HEK293 (cell line): Measurements from ENCODE around the gene NCAN.

Source experiments
- CTCF ChIA-PET: fragments of 350-600 bp; formaldehyde crosslinking; extraction: SDS; loops from one replicate; lab custom pipeline; 2021; ENCODE audit warnings: antibody characterized with exemption; lab: Yijun Ruan, JAX
- POLR2A ChIA-PET: fragments of 300-600 bp; formaldehyde crosslinking; extraction: SDS; loops from one replicate; lab custom pipeline; 2020; ENCODE audit warnings: antibody characterized with exemption, inconsistent platforms; lab: Yijun Ruan, JAX
- H3K27ac ChIP-seq: fragments of 200-500 bp; sonication (Bioruptor generic); 2 replicates; pipeline ENCODE4 v1.5.1; 2014; ENCODE audit warnings: low read depth, low read length, control low read depth, inconsistent platforms; ENCODE audit errors: extremely low read depth
- H3K36me3 ChIP-seq, 2 experiments: fragments of 200-500 bp in 1 of 2; sonication (Bioruptor generic) in 1 of 2; 1 replicate in 1 of 2; 2 replicates in 1 of 2; pipeline ENCODE4 v1.5.1; 2014 to 2017; ENCODE audit warnings: inconsistent platforms in 2 of 2, low read length in 2 of 2; ENCODE audit not compliant: control insufficient read depth in 2 of 2, insufficient read depth in 1 of 2
- H3K4me1 ChIP-seq: fragments of 200-500 bp; sonication (Bioruptor generic); 2 replicates; pipeline ENCODE4 v1.5.1; 2014; ENCODE audit warnings: mild to moderate bottlenecking, low read length, inconsistent platforms; ENCODE audit not compliant: control insufficient read depth, insufficient read depth
- H3K4me3 ChIP-seq: 2 replicates; pipeline ENCODE4 v1.5.1; 2011; ENCODE audit warnings: low read depth, mild to moderate bottlenecking, control low read depth, low read length, moderate library complexity
- H3K9me3 ChIP-seq: fragments of 200-500 bp; sonication (Bioruptor generic); 2 replicates; pipeline ENCODE4 v1.5.1; 2014; ENCODE audit warnings: low read depth, low read length, inconsistent platforms; ENCODE audit not compliant: control insufficient read depth, insufficient read depth
- FEZF1 ChIP-seq: fragments of 450-650 bp; formaldehyde crosslinking; IDR thresholded peaks from 2 replicates; pipeline ENCODE4 v1.5.1; 2016; ENCODE audit warnings: missing biosample characterization, missing genetic modification characterization
- GLI4 ChIP-seq: fragments of 450-650 bp; formaldehyde crosslinking; IDR thresholded peaks from 2 replicates; pipeline ENCODE4 v1.5.1; 2016; ENCODE audit warnings: missing biosample characterization, missing genetic modification characterization
- GLIS2 ChIP-seq: fragments of 450-650 bp; formaldehyde crosslinking; IDR thresholded peaks from 2 replicates; pipeline ENCODE4 v1.5.1; 2016; ENCODE audit warnings: missing biosample characterization, missing genetic modification characterization
- YY1 ChIP-seq: fragments of 450-650 bp; formaldehyde crosslinking; IDR thresholded peaks from 2 replicates; pipeline ENCODE4 v1.5.1; 2018; ENCODE audit warnings: missing biosample characterization, missing genetic modification characterization
- ZFHX2 ChIP-seq: fragments of 450-650 bp; formaldehyde crosslinking; conservative IDR thresholded peaks from 2 replicates; pipeline ENCODE4 v1.5.1; 2016; ENCODE audit warnings: missing biosample characterization, missing genetic modification characterization
- ZFP37 ChIP-seq: fragments of 450-650 bp; formaldehyde crosslinking; IDR thresholded peaks from 2 replicates; pipeline ENCODE4 v1.5.1; 2016; ENCODE audit warnings: missing biosample characterization, missing genetic modification characterization
- ZIC2 ChIP-seq: fragments of 450-650 bp; formaldehyde crosslinking; IDR thresholded peaks from 2 replicates; pipeline ENCODE4 v1.5.1; 2016; ENCODE audit warnings: missing biosample characterization, missing genetic modification characterization
- ZNF133 ChIP-seq: fragments of 450-650 bp; formaldehyde crosslinking; IDR thresholded peaks from 2 replicates; pipeline ENCODE4 v1.5.1; 2016; ENCODE audit warnings: missing biosample characterization, missing genetic modification characterization
- ZNF140 ChIP-seq: fragments of 450-650 bp; formaldehyde crosslinking; IDR thresholded peaks from 2 replicates; pipeline ENCODE4 v1.5.1; 2016; ENCODE audit warnings: missing biosample characterization, missing genetic modification characterization
- ZNF169 ChIP-seq: fragments of 450-650 bp; formaldehyde crosslinking; IDR thresholded peaks from 2 replicates; pipeline ENCODE4 v1.5.1; 2016; ENCODE audit warnings: missing biosample characterization, missing genetic modification characterization
- ZNF174 ChIP-seq: fragments of 450-650 bp; formaldehyde crosslinking; IDR thresholded peaks from 2 replicates; pipeline ENCODE4 v1.5.0; 2017; ENCODE audit warnings: missing biosample characterization, mild to moderate bottlenecking, missing genetic modification characterization
- ZNF221 ChIP-seq: fragments of 450-650 bp; formaldehyde crosslinking; IDR thresholded peaks from 2 replicates; pipeline ENCODE4 v1.5.1; 2017; ENCODE audit warnings: missing biosample characterization, missing genetic modification characterization, borderline replicate concordance
- ZNF341 ChIP-seq: fragments of 450-650 bp; formaldehyde crosslinking; IDR thresholded peaks from 2 replicates; pipeline ENCODE4; 2016; ENCODE audit warnings: low read depth, missing biosample characterization, missing genetic modification characterization
- ZNF530 ChIP-seq: fragments of 450-650 bp; formaldehyde crosslinking; IDR thresholded peaks from 2 replicates; pipeline ENCODE4 v1.5.1; 2016; ENCODE audit warnings: low read depth, missing biosample characterization, missing genetic modification characterization
- ZNF548 ChIP-seq: fragments of 450-650 bp; formaldehyde crosslinking; IDR thresholded peaks from 2 replicates; pipeline ENCODE4 v1.5.1; 2016; ENCODE audit warnings: missing biosample characterization, missing genetic modification characterization
- ZNF571 ChIP-seq: fragments of 450-650 bp; formaldehyde crosslinking; IDR thresholded peaks from 2 replicates; pipeline ENCODE4 v1.5.0; 2017; ENCODE audit warnings: missing biosample characterization, missing genetic modification characterization
- ZNF654 ChIP-seq: fragments of 450-650 bp; formaldehyde crosslinking; IDR thresholded peaks from 2 replicates; pipeline ENCODE4 v1.5.1; 2016; ENCODE audit warnings: low read depth, missing biosample characterization, missing genetic modification characterization
- ZNF660 ChIP-seq: fragments of 450-650 bp; IDR thresholded peaks from 2 replicates; pipeline ENCODE4 v1.5.1; 2018; ENCODE audit warnings: missing biosample characterization, mild to moderate bottlenecking, missing genetic modification characterization
- ZNF785 ChIP-seq: fragments of 450-650 bp; formaldehyde crosslinking; IDR thresholded peaks from 2 replicates; pipeline ENCODE4 v1.5.1; 2016; ENCODE audit warnings: missing biosample characterization, missing genetic modification characterization
- TF ChIP-seq, protein P1 (sequence below): fragments of 450-650 bp; formaldehyde crosslinking; conservative IDR thresholded peaks from 2 replicates; pipeline ENCODE4 v1.5.1; 2016; ENCODE audit warnings: low read depth, missing biosample characterization, missing genetic modification characterization
- TF ChIP-seq, protein P2 (sequence below): fragments of 450-650 bp; formaldehyde crosslinking; IDR thresholded peaks from 2 replicates; pipeline ENCODE4 v1.5.1; 2016; ENCODE audit warnings: missing biosample characterization, missing genetic modification characterization
- TF ChIP-seq, protein P3 (sequence below): fragments of 450-650 bp; formaldehyde crosslinking; optimal IDR thresholded peaks from 2 replicates; pipeline ENCODE3; 2016; ENCODE audit warnings: missing biosample characterization, mild to moderate bottlenecking, missing genetic modification characterization
- TF ChIP-seq, protein P4 (sequence below): fragments of 450-650 bp; formaldehyde crosslinking; IDR thresholded peaks from 2 replicates; pipeline ENCODE4 v1.5.1; 2017; ENCODE audit warnings: missing biosample characterization, mild to moderate bottlenecking, missing genetic modification characterization, moderate library complexity

NCAN gene

DNA sequence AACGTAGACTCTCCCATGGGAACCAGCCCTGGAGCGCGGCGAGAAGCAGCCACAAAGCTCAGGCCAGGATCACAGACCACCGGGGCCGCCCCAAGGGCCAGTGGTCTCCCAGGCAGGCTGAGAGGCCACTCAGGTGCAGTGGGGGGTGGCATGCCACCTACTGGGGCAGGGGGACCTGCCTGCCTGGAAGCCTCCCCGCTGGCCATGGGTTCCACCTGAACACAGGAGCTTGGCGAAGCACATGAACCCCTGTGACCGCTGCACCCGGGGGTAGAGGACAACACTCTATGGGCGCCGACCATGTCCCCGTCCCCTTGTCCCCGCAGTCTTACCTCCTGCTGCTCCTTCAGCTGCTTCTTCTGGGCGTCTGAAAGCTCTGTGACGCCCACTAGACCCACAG lies 68.1 kb downstream of the NCAN start (continued):
- no peak for TF ChIP-seq ZNF530 (tag by site-specific recombination)

DNA sequence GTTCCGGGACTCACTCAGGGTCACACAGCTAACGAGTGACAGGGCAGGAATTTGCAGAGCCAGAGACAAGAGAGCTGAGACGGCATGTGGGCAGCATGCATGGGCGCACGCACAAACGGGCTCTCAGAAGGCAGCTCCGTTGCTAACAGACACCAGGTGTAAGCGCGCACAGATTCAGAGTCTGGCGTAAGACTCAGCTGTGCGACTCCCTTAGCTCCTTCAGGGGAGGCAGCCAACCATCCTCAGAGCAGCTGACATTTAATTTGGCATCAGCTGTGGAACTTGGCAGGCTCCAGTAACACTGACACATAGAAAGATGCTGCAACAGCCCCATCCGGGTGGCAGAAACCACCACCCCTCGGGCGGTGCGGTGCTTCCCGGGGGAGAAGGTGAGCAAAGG lies 68.8 kb downstream of the NCAN start:
- no peaks in the 10 kb centered on the region for H3K9me3 ChIP-seq
- no peak overlapping the region for H3K4me3 ChIP-seq
- peaks cover 4 to 88% of the 10 kb centered on the region in 2 experiments; a peak in 2 of 3 replicates for H3K36me3 ChIP-seq
- H3K4me1 ChIP-seq: no peaks in the 10 kb centered on the region
- H3K27ac ChIP-seq: no peak overlapping the region
- CTCF ChIA-PET: no interaction called here
- POLR2A ChIA-PET: no interaction called here
- TF ChIP-seq ZNF174 (tag by site-specific recombination) (no peak), FEZF1 (tag by site-specific recombination) (no peak), ZNF548 (tag by site-specific recombination) (no peak)

DNA sequence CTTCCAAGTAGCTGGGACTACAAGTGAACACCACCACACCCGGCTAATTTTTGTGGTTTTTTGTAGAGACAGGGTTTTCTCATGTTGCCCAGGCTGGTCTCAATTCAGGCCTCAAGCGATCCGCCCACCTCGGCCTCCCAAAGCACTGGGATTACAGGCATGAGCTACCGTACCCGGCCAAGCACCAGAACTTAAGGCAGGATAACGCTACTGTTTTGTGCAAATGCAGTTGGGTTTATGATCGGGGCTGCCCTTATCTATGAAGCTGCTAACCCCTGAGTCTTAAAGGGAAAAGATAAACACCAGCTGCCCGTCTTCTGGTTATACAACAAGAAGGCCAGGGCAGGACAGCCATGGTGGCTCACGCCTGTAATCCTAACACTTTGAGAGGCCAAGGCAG lies 73.9 kb downstream of the NCAN start:
- POLR2A ChIA-PET: no interaction called here
- CTCF ChIA-PET: interaction anchor here (0.6 to 1.0 kb wide), 2 partner anchors 60 to 134 kb away, joined by 3 to 4 read pairs; no protein-coding TSS in a partner anchor
- Histone ChIP-seq H3K9me3 (no peaks in the 10 kb centered on the region), H3K4me3 (no peak overlapping the region), H3K36me3 (peaks cover 45 to 83% of the 10 kb centered on the region in 2 experiments; a peak in 2 of 3 replicates), H3K27ac (no peak overlapping the region), H3K4me1 (no peaks in the 10 kb centered on the region)
- TF ChIP-seq, protein P1, sequence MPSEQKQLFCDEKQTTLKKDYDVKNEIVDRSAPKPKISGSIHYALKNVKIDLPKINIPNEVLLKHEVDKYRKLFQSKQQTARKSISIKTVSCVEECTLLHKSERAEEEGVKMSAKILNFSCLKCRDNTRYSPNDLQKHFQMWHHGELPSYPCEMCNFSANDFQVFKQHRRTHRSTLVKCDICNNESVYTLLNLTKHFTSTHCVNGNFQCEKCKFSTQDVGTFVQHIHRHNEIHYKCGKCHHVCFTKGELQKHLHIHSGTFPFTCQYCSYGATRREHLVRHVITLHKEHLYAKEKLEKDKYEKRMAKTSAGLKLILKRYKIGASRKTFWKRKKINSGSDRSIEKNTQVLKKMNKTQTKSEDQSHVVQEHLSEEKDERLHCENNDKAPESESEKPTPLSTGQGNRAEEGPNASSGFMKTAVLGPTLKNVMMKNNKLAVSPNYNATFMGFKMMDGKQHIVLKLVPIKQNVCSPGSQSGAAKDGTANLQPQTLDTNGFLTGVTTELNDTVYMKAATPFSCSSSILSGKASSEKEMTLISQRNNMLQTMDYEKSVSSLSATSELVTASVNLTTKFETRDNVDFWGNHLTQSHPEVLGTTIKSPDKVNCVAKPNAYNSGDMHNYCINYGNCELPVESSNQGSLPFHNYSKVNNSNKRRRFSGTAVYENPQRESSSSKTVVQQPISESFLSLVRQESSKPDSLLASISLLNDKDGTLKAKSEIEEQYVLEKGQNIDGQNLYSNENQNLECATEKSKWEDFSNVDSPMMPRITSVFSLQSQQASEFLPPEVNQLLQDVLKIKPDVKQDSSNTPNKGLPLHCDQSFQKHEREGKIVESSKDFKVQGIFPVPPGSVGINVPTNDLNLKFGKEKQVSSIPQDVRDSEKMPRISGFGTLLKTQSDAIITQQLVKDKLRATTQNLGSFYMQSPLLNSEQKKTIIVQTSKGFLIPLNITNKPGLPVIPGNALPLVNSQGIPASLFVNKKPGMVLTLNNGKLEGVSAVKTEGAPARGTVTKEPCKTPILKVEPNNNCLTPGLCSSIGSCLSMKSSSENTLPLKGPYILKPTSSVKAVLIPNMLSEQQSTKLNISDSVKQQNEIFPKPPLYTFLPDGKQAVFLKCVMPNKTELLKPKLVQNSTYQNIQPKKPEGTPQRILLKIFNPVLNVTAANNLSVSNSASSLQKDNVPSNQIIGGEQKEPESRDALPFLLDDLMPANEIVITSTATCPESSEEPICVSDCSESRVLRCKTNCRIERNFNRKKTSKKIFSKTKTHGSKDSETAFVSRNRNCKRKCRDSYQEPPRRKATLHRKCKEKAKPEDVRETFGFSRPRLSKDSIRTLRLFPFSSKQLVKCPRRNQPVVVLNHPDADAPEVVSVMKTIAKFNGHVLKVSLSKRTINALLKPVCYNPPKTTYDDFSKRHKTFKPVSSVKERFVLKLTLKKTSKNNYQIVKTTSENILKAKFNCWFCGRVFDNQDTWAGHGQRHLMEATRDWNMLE (tag by site-specific recombination): no peak
- TF ChIP-seq ZNF133 (tag by site-specific recombination): no peak

DNA sequence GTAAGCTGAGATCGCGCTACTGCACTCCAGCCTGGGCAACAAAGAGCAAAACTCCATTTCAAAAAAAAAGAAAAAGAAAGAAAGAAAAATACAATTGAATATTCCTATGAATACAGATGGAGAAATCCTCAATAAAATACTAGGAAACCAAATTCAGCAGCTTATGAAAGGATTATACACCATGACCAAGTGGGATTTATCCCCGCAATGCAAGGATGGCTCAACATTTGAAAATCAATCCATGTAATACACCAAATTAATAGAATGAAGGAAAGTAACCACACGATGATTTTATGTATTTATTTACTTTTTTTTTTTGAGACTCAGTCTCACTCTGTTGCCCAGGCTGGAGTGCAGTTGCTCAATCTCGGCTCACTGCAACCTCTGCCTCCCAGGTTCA lies 80.8 kb downstream of the NCAN start:
- CTCF ChIA-PET: no interaction called here
- Histone ChIP-seq H3K4me1 (no peaks in the 10 kb centered on the region), H3K27ac (no peak overlapping the region), H3K9me3 (no peaks in the 10 kb centered on the region), H3K4me3 (no peak overlapping the region), H3K36me3 (peaks cover 72 to 82% of the 10 kb centered on the region in 2 experiments)
- POLR2A ChIA-PET: no interaction called here
- TF ChIP-seq ZNF654: no peak
- TF ChIP-seq ZNF169 (tag by site-specific recombination): no peak
- TF ChIP-seq, protein P2, sequence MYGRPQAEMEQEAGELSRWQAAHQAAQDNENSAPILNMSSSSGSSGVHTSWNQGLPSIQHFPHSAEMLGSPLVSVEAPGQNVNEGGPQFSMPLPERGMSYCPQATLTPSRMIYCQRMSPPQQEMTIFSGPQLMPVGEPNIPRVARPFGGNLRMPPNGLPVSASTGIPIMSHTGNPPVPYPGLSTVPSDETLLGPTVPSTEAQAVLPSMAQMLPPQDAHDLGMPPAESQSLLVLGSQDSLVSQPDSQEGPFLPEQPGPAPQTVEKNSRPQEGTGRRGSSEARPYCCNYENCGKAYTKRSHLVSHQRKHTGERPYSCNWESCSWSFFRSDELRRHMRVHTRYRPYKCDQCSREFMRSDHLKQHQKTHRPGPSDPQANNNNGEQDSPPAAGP (tag by site-specific recombination): no peak
- TF ChIP-seq, protein P3, sequence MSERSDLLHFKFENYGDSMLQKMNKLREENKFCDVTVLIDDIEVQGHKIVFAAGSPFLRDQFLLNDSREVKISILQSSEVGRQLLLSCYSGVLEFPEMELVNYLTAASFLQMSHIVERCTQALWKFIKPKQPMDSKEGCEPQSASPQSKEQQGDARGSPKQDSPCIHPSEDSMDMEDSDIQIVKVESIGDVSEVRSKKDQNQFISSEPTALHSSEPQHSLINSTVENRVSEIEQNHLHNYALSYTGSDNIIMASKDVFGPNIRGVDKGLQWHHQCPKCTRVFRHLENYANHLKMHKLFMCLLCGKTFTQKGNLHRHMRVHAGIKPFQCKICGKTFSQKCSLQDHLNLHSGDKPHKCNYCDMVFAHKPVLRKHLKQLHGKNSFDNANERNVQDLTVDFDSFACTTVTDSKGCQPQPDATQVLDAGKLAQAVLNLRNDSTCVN (tag by site-specific recombination): no peak
- no peak for TF ChIP-seq YY1 (tag by site-specific recombination)
- no peak for TF ChIP-seq GLI4 (tag by site-specific recombination)
- TF ChIP-seq ZFHX2: no peak
- TF ChIP-seq ZNF140 (tag by site-specific recombination): no peak
- no peak for TF ChIP-seq ZNF571 (tag by site-specific recombination)
- TF ChIP-seq ZFP37 (tag by site-specific recombination): no peak
- TF ChIP-seq ZNF221 (tag by site-specific recombination): no peak
- no peak for TF ChIP-seq ZNF341
- TF ChIP-seq ZIC2 (tag by site-specific recombination): no peak
- TF ChIP-seq, protein P4, sequence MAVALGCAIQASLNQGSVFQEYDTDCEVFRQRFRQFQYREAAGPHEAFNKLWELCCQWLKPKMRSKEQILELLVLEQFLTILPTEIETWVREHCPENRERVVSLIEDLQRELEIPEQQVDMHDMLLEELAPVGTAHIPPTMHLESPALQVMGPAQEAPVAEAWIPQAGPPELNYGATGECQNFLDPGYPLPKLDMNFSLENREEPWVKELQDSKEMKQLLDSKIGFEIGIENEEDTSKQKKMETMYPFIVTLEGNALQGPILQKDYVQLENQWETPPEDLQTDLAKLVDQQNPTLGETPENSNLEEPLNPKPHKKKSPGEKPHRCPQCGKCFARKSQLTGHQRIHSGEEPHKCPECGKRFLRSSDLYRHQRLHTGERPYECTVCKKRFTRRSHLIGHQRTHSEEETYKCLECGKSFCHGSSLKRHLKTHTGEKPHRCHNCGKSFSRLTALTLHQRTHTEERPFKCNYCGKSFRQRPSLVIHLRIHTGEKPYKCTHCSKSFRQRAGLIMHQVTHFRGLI: no peak
- no peak for TF ChIP-seq GLIS2 (tag by site-specific recombination)
- no peak for TF ChIP-seq ZNF660 (tag by site-specific recombination)
- no peak for TF ChIP-seq ZNF785 (tag by site-specific recombination)
